ENCODE data around the gene PSTPIP2. TPM values are rescaled to one million over a fixed set of nuclear protein-coding genes. Genes with fewer than 3 reads are reported as not detected.

PSTPIP2 gene
- total and polyA plus RNA-seq, 2 of the 4 experiments (the other 2 are of a cell fraction) = 10.4 to 12.4 TPM

- ATAC-seq (ENCODE audit: low read depth) (peak; percentile 98), DNase-seq (peak; percentile 95)
- Histone ChIP-seq H3K9me1 (ENCODE audit: insufficient read depth, low read length) (0 out of 2 replicates have a peak, but pooled peaks cover 4% of the 10 kb centered on the region), H2BK15ac (ENCODE audit: low read depth, low read length) (peak within 1 kb of the TSS; percentile 56; the same call in 2 of the 3 replicates), H2BK20ac (ENCODE audit: low read depth, low read length) (peak within 1 kb of the TSS; percentile 18; the same call in 1 of the 2 replicates), H3K36me3 (ENCODE audit: control insufficient read depth, insufficient read depth, low read length) (no peaks in the 10 kb centered on the region), H2BK120ac (ENCODE audit: low read depth, low read length) (peak within 1 kb of the TSS; percentile 82), H3K56ac (ENCODE audit: extremely low read depth, insufficient read depth, low read length) (peak within 1 kb of the TSS; percentile 62), H3K4me2 (ENCODE audit: low read depth, low read length) (peak within 1 kb of the TSS; percentile 93), H3K18ac (ENCODE audit: low read depth, low read length) (peak within 1 kb of the TSS; percentile 38), H3K4ac (ENCODE audit: low read depth, low read length) (peak within 1 kb of the TSS; percentile 77), H4K20me1 (ENCODE audit: insufficient read depth, low read length) (no peaks in the 10 kb centered on the region), H3K23ac (ENCODE audit: low read depth, low read length) (peak within 1 kb of the TSS; percentile 86), H4K8ac (ENCODE audit: low read depth in 2 of 2, low read length in 2 of 2) (peak within 1 kb of the TSS; percentile 85 to 92), H4K5ac (ENCODE audit: low read depth, low read length) (peak within 1 kb of the TSS; percentile 73), H2BK5ac (ENCODE audit: low read depth, low read length, poor library complexity, severe bottlenecking) (peak within 1 kb of the TSS; percentile 66), H4K91ac (ENCODE audit: insufficient read depth, low read depth, low read length) (peak within 1 kb of the TSS; percentile 88), H3K79me1 (ENCODE audit: low read depth in 1 of 2, low read length in 2 of 2) (peaks cover 18 to 31% of the 10 kb centered on the region in 2 experiments), H3K14ac (replicated peaks; ENCODE audit: low read depth, low read length) (peak within 1 kb of the TSS; percentile 89), H3K27me3 (ENCODE audit: control insufficient read depth, insufficient read depth, low read length) (no peaks in the 10 kb centered on the region), H3K27ac (ENCODE audit: insufficient read depth, low read length) (peak within 1 kb of the TSS; percentile 67), H2AFZ (replicated peaks; ENCODE audit: low read length, poor library complexity) (peak within 1 kb of the TSS; percentile 94), H3K4me1 (ENCODE audit: control insufficient read depth, insufficient read depth, low read length) (peaks cover 7% of the 10 kb centered on the region), H3K9me3 (ENCODE audit: control insufficient read depth, insufficient read depth, low read length) (no peaks in the 10 kb centered on the region), H3K4me3 (ENCODE audit: insufficient read depth, low read depth, low read length) (peak within 1 kb of the TSS; percentile 89), H2AK9ac (replicated peaks; ENCODE audit: low read depth, low read length, poor library complexity) (peak within 1 kb of the TSS; percentile 98), H3K9ac (ENCODE audit: low read depth, low read length) (peak within 1 kb of the TSS; percentile 82), H2AK5ac (ENCODE audit: low read depth, low read length) (peak within 1 kb of the TSS; percentile 71)
- CTCF ChIA-PET = no interaction called here
- WGBS, 2 experiments (ENCODE audit: extremely low coverage in 2 of 2, insufficient read length in 1 of 2) = 1% methylated on average over 27 of the region's 50 CpGs; no CpG with 5 or more reads in 1 of the 2 experiments
- intact Hi-C loops (cut with micrococcal nuclease) (loop anchor here (1.0 to 2.0 kb wide), 2 partner anchors 16 to 26 kb away; no protein-coding TSS in a partner anchor), dilution Hi-C loops (cut with HindIII; ENCODE audit: low sequenced_read_pairs, unreplicated experiment) (no loop called here), in situ Hi-C loops (cut with MboI; ENCODE audit: low sequenced_read_pairs) (no loop called here)
- no TSS peak for BruUV-seq (replicated peaks)
- POLR2A ChIA-PET (ENCODE audit: unreplicated experiment) = no interaction called here
- TF ChIP-seq MXI1 (IDR thresholded peaks at IDR 0.05; ENCODE audit: borderline replicate concordance, low read depth, low read length) = 0 out of 2 replicates have a peak, but pooled peaks have one; percentile 24
- TF ChIP-seq RFX5 (IDR thresholded peaks at IDR 0.05; ENCODE audit: low read depth, low read length) = no peak
- TF ChIP-seq BHLHE40 (IDR thresholded peaks at IDR 0.05; ENCODE audit: low read depth, low read length) = no peak
- no peak for TF ChIP-seq CTCF (conservative IDR thresholded peaks at IDR 0.05; ENCODE audit: low read depth, low read length)
- TF ChIP-seq SMC3 (IDR thresholded peaks at IDR 0.05; ENCODE audit: low read depth, low read length) = no peak
- TF ChIP-seq RAD21 (IDR thresholded peaks at IDR 0.05; ENCODE audit: low read length) = no peak
- TF ChIP-seq POLR2A (IDR thresholded peaks at IDR 0.05; ENCODE audit: low read depth, low read length) = peak; percentile 74; the same call in 1 of the 2 replicates
- TF ChIP-seq CEBPB (IDR thresholded peaks at IDR 0.05; ENCODE audit: low read depth, low read length) = no peak
- no peak for TF ChIP-seq ELK1 (IDR thresholded peaks at IDR 0.05; ENCODE audit: borderline replicate concordance, low read depth, low read length)
- no peak for TF ChIP-seq CHD1 (IDR thresholded peaks at IDR 0.05; ENCODE audit: low read depth, low read length)
- no peak for TF ChIP-seq MAFK (IDR thresholded peaks at IDR 0.05; ENCODE audit: low read depth, low read length)
- TF ChIP-seq NFE2L2 (IDR thresholded peaks at IDR 0.05; ENCODE audit: low read depth, low read length) = no peak
- TF ChIP-seq MAZ (IDR thresholded peaks at IDR 0.05; ENCODE audit: borderline replicate concordance, low read depth, low read length) = peak; percentile 64
- 0 out of 2 replicates have a peak, but pooled peaks have one; percentile 13 for TF ChIP-seq FOS (IDR thresholded peaks at IDR 0.05; ENCODE audit: low read depth, low read length)
- peak; percentile 91 for TF ChIP-seq USF2 (IDR thresholded peaks at IDR 0.05; ENCODE audit: low read depth, low read length)
These were observed 104.9 kb downstream of the PSTPIP2 start, which contains the start of gene EPG5 for GRCh38 chr18:45967007-45967706. Gene EPG5, minus strand, starts transcription at chr18:45967329. Its CDS starts 90 bp downstream, at chr18:45967239.

Data from IMR-90 (cell line).